ENCODE results near the gene UBE2H.
"Not testable (repeated sequence)": the region's sequence is repeated elsewhere in the genome, so short reads cannot be mapped to it uniquely, and the experiment has no call there.

UBE2H gene

DNA sequence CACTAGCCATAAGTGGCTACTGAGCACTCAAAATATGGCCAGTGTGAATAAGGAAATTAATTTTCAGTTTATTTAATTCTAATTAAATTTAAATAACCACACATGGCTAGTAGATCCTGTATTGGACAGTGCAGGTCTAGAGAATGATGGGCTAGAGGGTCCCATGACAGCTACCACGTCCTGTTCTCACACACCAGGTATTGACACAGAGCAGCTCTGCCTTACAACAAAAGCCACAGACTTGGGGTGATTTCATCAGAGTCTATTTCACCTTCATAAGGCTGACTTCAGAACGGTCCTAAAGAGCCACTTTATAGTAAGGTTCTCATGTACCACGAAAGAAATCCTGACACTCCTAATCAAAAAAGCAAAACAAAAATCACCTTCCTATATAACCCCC, 111.3 kb downstream of the UBE2H start:
- no peak for DNase-seq

DNA sequence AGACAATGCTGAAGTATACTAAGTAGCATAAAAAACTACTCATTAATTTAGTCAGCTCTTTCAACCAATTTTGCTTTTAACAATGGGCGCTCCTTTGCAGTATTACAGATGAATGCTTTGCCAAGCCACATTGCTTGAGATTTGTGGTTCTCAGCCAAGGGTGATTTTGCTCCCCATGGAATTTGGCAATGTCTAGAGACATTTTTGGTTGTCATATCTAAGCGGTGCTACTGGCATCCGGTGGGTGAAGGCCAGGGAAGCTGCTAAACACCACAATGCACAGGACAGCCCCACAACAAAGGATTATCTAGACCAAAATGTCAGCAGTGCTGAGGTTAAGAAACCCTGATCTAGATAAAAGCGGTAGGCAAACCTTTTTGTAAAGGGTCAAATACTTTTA, 112.0 kb downstream of the UBE2H start:
- DNase-seq, result no peak

DNA sequence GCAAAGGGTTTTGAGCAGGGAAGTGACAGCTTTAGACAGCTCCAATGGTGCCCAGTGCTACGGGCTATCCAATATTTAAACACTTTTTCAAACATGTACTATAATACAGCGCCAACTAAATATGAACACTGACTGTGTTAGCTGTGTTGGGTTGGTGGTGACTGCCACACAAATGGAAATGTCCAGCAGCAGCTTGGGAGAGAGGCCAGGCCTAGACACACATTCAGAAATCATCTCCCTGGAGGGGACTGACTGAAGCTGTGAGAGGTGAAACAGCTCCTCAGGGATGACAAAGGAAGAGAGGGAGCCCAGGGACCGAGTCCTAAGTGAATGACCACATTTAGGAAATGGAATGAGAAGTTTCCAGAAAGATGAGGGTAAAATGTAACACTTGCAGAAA, 115.8 kb downstream of the UBE2H start:
- DNase-seq, result no peak

DNA sequence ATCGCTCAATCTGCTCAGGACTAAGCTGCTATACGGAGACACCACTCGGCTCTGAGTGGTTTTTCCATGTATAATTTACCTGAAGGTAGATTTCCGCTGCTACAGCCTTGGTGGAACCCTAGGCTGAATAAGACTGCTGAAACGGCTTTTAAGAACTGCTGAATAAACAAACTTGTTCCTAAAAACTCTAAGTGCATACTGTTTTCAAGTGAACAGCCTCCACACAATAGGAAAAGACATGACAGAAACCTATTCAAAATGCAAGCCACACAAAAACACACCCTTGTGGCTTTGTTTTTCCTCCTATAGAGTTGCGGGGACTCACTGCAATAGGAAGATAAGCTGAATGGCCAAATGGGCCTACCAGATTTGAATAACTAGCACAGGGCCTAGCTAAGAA, 117.2 kb downstream of the UBE2H start:
- DNase-seq, result no peak

DNA sequence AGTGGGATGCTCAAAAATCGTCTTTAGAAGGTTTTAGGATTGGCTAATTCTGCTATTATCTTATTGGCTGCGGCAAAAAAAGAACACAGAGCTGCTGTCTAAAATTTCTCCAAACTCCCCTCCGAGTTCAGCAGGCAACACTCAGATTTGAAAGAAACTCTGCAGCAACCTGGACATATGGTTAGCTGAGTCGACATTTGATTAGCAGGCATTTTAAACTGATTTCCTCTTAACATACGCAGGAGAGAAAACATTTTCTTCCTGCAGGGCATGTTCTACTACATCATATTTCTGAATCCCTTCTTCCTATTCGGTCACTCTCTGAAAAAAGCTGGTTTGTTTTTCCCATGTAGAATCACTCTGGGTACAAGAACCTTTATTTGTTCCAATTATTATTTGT, 119.4 kb downstream of the UBE2H start:
- DNase-seq, result not testable (repeated sequence)

DNA sequence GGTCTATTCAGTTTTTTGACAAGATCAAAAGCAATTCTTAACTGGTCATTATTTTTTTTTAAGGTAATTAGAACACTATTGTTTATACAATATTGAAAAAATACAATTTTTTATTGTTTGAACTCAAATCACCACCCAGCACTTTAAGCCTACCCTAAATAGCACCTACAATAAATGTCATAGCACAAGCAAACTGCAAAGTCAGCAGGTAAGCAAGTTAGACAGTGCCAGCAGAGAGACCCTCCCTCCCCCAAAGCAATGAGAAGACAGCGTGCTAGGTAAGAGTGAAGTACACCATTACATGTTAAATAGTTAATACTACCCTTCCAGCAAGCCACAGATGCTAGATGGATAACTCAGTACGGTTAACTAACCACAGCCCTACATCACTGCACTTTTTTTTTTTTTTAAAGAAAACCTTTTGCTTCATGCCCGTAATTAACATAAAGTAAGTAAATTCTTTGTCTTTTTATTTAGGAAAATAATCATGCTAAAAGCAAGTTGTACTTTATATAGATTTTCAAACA, 120.0 kb downstream of the UBE2H start:
- no peak for DNase-seq

DNA sequence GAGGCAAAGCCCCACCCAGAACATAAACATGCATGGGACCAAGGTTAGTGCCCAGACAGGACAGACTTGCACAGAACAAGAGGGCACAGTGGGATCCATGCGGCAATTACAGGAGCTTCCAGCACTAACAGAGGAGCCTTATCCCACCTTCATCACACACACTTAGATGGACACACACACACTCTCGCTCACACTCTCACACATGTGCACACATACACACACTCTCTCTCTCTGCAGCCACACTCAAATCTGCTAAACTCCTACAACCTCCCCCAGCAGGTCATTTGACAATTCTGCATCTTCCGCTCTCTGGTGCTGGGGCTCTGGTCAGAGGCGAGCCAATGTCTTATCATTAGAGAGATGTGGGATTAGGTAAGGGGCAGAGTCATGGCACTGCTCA, 120.5 kb downstream of the UBE2H start:
- DNase-seq, result no peak

DNA sequence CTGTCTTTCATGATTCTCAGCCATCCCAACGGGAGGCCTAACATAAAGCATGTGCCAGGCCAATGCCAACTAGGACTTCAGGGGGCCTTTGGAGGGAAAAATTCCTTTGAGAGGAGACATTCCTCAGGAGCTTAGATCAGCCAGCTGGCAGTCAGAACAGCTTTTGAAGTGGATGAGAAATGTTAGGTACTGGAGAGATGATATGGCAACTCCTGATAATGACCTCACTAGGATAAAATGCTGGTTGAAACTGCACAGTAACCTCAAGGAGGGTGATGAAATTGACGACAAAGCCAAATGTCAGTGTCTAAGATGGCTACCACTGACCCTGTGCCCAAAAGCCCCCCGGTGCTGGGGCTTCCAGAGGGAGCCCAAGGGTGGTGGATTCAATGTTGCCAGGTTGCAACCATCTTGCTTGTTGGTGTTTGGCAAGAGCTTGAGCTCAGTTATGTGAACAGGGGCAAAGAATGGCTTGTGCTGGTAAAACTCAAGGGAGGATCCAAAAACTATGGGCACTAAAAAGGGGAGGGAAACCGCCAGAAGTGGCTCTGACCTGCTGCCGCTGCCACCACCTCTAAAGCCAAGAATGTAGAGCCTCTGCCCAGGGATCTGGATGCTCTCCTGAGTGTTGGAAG, 121.2 kb downstream of the UBE2H start:
- no peak for DNase-seq

DNA sequence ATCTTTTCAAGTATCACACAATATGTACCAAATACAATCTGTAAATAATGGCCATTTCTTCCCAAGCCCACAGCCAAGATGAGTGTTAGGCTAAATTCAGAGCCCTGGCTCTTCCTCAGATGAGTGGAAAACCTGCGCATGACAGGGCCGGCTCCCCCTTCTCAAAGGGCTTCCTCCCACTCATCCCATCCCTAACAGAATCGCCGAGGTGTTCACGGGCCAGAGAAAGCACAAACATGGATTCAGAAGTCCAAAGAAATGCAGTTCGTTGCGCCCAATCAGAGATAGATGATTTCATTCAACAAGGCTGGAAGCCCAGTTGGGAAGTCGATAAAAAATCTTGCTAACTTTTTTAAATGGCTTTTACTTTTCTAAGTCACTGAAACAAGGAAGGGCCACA, 121.8 kb downstream of the UBE2H start:
- DNase-seq, result no peak

DNA sequence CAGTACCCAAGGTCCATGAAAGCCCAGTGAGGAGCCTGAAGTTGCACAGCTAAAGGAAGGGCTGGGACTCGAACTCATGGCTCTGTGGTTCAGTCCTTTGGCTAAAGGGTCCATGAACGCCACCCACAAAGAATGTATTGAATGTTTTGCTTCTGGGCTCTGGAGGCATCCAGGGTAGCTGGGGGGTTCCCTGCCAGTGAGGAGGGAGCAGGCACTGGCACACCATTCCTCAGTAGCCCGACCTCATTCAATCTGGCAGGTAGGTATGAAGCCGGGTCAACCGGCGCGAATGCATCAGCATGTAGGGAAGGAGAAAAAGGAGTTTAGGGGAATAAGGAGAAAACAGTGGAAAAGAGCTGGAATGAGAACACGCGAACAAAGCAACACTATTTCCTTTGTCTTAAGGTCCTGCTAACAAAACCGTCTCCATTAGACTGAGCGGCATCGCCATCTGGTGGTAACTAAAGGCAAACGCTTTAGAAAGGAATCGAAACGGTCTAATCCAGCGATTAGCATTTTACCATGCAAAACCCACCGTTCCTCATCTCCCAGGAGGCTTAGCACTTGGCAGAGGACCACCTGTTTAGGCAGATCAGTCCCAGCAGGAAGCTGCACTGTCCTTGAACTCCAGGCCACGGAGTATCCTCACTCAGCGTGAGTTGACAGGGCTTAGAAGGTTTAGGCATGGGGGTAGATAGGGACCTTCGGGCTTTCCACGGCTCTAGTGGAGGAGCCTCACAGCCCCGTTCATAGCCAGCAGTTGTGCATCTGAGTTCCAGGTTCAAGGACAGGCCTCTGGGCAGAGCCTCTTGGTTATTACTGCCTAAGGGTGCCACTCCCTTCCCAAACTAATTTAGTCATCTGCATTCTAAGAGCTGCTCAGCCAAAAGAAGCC, 122.8 kb downstream of the UBE2H start:
- peak; percentile 82 for DNase-seq

DNA sequence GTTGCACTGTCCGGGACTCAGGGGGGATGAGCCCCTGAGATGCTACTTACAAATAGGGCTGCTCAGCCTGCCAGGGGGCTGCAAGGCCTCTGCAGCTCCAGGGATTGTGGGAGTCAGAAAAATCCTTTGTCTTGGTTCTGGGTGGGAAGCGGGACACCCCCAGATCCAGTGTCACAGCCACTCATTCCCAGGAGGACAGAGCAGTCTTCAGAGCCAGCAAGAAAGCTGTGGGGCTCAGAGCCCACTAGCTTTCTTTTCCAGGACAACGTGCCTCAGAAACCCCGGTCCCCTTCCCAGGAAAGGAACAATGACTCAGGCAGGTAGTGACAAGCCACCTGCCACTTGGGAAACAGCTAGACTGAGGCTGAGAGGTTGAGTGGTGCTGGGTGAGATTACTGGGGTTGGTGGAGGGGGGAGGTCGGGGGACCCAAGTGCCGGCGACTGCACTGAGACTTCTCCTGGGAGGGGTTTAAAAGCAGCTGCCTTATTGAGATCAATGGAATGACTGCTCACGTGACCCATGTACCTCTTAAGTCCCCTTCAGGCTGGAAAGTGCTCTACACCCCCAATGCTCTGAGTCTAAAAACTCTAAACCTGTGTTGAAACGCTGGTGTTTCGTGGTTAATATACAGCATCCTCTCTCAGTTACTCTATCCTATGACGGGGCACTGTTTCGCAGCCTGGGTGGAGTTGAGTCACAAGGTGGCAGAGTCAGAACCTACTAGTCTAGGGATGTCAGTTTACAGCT, 123.6 kb downstream of the UBE2H start:
- DNase-seq, result no peak

DNA sequence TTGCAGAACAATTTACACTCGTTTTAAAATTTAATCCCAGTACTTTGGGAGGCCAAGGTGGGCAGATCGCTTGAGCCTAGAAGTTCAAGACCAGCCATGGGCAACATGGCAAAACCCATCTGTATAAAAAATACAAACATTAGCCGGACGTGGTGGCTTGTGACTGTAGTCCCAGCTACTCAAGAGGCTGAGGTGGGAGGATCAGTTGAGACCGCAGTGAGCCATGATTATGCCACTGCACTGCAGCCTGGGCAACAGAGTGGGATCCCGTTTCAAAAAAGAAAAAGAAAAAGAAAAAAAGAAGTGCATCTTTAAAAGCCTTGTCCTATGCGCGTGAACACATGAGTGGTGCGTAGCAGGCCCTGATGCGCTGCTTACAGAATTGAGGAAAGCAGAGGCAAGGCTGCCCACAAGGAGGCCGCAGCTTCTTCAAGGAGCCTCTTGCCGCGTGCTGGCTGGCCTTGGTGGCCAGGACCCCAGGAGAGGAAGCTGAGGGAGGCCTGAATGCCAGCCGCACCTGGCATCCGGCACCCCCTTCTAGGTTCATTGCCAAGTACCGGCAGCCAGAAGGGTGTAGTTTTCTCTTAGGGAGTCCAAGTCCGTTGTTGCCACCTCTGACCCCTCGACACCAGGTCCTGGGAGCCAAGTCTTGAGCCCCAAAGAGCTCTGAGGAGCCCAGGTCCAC, 124.5 kb downstream of the UBE2H start:
- no peak for DNase-seq

DNA sequence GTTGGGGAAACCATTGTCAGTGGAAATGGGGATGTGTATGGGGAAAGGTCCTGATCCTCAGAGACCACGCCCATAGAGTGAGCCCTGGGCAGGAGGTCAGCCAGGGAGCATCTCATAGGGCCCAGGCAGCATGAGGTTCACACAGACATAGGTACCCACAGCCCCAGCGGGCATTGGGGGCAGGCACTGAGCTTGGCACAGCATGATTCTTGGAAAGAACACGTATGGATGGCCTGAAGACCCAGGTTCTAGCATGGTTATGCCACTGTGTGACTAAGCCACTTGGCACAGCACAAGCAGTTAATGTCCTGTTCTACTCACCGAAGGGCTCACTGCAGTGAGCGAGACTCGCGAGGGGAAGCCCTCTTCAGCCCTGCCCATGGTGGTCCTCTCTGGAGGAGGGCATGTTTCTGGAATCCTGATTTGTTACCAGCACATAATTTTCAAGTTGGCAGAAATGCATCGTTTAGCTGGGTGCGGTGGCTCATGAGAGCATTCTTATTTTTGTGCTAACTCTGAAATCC, 125.2 kb downstream of the UBE2H start:
- DNase-seq, result no peak

DNA sequence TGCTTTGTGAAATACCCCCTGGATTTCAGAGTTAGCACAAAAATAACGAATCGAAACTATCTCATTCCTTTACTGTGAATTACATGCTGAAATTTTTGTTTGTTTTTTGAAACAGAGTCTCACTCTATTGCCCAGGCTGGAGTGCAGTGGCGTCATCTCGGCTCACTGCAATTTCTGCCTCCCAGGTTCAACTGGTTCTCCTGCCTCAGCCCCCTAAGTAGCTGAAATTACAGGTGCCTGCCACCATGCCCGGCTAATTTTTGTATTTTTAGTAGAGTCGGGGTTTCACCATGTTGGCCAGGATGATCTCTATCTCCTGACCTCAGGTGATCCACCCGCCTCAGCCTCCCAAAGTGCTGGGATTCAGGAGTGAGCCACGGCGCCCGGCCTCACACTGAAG, 125.9 kb downstream of the UBE2H start:
- not testable (repeated sequence) for DNase-seq

DNA sequence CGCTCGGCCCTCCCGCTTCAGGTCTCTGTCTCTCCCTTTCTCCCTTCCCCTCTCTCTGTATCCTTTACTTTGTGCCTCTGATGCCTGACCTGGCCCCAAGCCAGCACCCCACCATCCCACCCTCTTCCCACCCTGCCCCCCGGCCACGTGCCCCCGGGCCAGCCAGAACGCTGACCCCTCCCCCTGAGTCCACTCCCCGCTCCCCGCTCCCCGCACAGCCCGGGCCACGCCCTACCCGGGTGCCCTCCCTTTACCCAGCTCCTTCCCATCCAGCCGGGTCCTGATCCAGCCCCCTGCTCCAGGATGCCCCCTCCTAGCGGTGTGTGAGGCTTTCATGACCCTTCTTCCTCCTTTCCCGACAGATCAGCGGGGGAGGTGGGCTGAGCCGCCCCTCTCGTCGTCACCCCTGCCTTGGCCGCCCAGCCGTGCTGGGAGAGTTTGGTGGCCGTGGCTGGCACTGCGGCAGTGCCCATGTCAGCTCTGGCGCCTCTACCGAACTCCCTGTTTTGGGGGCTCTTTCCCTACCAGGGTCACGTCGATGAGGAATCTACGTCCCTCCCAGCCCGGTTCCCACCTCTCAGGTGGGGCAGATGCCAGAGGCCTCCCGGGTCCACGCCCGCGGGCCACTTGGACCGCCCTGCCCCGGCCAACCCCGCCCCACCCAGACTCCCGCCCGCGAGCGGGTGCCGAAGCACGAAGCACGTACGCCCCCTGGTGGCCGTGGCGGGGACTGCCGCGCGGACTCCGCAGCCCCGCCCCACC, 127.4 kb downstream of the UBE2H start:
- peak; percentile 86 for DNase-seq

DNA sequence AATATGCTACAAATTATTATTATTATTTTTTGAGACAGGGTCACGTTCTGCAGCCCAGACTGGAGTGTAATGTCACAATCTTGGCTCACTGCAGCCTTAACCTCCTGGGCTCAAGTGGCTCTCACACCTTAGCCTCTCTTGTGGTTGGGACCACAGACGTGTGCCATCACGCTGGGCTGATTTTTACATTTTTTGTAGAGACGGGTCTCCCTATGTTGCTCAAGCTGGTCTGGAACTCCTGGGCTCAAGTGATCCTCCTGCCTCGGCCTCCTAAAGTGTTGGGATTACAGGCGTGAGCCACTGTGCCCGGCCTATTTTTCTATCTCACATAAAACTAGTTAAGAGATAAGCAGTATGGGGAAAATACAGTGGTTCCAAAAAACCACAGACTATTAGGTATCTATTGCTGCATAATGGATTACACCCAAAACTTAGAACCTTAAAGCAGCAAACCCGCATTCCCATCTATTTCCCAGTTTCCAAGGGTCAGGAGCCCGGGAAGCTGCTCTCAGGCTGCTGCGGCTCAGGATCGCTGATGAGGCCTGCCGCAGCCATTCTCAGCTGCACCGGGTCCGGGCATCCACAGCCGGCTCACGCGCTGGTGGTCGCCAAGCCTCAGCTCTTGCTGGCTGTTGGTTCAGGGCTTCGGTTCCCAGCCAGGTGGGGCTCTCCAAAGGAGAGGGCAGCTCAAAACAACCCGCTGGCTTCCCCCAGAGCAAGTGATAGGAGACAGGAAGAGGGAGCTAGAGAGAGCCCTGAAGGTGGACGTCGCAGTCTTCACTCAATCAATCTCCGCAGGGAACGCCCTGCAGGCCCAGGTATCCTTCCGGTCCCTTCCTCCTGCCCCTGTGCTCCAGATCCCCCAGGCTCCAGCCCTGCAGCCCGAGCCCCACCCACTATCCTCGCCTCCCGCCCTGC, 128.2 kb downstream of the UBE2H start:
- DNase-seq, result peak; percentile 89

DNA sequence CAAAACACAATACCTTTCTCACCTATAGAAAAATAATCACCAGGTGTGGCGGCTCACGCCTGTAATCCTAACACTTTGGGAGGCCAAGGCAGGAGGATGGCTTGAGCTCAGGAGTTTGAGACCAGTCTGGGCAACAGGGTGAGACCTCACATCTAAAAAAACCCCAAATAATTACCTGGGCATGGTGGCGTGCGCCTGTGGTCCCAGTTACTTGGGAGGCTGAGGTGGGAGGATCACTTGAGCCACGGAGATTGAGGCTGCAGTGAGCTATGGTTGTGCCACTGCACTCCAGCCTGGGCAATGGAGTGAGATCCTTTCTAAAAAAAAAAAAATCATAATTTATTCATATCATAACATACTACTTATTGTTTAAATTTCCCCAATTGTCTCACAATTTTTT, 129.6 kb downstream of the UBE2H start:
- not testable (repeated sequence) for DNase-seq

DNA sequence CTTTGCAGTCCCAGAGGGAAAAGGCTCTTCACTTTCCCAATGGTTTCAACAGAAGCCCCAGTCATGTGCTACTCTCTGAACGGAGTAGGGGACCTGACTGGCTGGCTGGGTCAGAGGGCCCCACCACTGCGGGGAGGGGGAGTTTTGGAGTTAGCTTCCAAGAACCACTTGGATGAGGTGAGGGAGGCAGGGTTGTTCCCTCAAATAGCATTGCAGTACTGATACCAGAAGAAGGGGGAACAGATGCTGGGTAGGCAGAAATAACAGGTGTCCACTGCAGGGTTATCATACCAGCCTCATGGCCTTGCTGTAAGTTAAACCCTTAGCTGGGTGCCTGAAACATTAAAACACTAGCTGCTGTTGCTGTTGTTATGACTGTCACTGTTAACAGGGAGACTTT, 131.3 kb downstream of the UBE2H start:
- DNase-seq, result no peak

DNA sequence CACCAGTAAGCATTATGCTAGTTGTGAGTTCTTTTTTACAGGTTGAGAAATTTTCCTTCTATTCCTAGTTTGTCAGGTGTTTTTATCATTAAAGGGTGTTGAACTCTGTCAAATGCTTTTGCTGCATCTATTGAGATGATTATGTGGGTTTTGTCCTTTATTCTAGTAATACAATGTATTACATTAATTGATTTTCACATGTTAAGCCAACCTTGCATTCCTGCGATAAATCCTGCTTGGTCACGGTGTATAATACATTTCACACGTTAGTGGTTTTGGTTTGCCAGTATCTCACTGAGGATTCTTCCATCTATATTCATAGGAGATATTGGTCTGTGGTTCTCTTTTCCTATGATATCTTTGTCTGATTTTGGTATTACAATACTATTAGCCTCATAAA, 136.0 kb downstream of the UBE2H start:
- DNase-seq, result no peak

DNA sequence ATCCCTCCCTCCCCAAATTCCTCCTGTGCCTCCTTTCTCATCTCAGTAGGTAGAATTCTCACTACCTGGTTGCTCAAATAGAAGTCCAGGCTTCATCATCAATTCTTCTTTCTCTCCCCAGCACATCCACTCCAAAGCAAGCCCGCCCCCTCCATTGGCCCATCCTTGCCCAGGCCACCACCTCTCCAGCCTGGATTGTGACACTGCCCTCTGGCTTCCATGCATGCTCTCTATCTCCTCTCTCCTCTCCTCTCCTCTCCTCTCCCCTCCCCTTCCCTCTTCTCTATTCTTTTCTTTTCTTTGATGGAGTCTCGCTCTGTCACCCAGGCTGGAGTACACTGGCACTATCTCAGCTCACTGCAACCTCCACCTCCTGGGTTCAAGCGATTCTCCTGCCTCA, 144.9 kb downstream of the UBE2H start:
- no peak for DNase-seq
